LNCAP (cell line): Measurements from ENCODE around the gene TAF12.

Experiments
- CTCF ChIP-seq: fragments of 450-650 bp; IDR thresholded peaks from 2 replicates; pipeline ENCODE4 v1.5.1; 2017; ENCODE audit warnings: mild to moderate bottlenecking

TAF12 gene

GRCh38 chr1:28668191-28668955, 25.5 kb upstream of the TAF12 start, which contains the start of gene GMEB1:
TSS of gene GMEB1 (plus strand) at chr1:28668784. CDS start at chr1:28683613, 14,829 bp downstream.
- no peak for TF ChIP-seq CTCF

GRCh38 chr1:28666806-28667205, 23.9 kb upstream of the TAF12 start:
- no peak for TF ChIP-seq CTCF

- TF ChIP-seq CTCF: no peak
Observed at GRCh38 chr1:28663871-28664470, 21.1 kb upstream of the TAF12 start.

GRCh38 chr1:28656335-28656734, 13.5 kb upstream of the TAF12 start:
- TF ChIP-seq CTCF: no peak

GRCh38 chr1:28653870-28654269, 11.0 kb upstream of the TAF12 start:
- TF ChIP-seq CTCF: peak; percentile 13; the same call in 1 of the 2 replicates

- TF ChIP-seq CTCF: no peak
Observed at GRCh38 chr1:28648474-28649198, 5.8 kb upstream of the TAF12 start, which contains the start of gene RNU11. TSS of gene RNU11 (plus strand) at chr1:28648600.

GRCh38 chr1:28648008-28648473, 5.2 kb upstream of the TAF12 start:
- TF ChIP-seq CTCF: no peak
